ENCODE measurements around the gene ZWILCH. TPM values are rescaled to one million over a fixed set of nuclear protein-coding genes. Genes with fewer than 3 reads are reported as not detected.

The ZWILCH gene
- polyA plus RNA-seq, 1 experiment: 18.1 TPM

- no peak for DNase-seq (ENCODE audit: low read depth, low spot score)
- no peaks in the 10 kb centered on the region for H3K9me3 ChIP-seq (ENCODE audit: control insufficient read depth, insufficient read depth, low read length)
- ChIA-PET CTCF (interaction anchor here (0.8 to 2.1 kb wide), 2 partner anchors 17 to 23 kb away, joined by 3 to 14 read pairs; partner anchors contain the start of gene SNAPC5), POLR2A (no interaction called here)
- TF ChIP-seq CTCF (IDR thresholded peaks at IDR 0.05; ENCODE audit: low read depth, low read length): no peak
- no peak overlapping the region for H3K4me3 ChIP-seq (ENCODE audit: low read depth, low read length)
- no peaks in the 10 kb centered on the region for H3K27me3 ChIP-seq (ENCODE audit: control insufficient read depth, insufficient read depth, low read length)
- H3K27ac ChIP-seq (ENCODE audit: low read depth, low read length): no peak overlapping the region
Measured at GRCh38 chr15:66474963-66475362, 30.2 kb upstream of the ZWILCH start.

GRCh38 chr15:66476535-66476934, 28.6 kb upstream of the ZWILCH start:
- H3K27ac ChIP-seq (ENCODE audit: low read depth, low read length): no peak overlapping the region
- H3K4me3 ChIP-seq (ENCODE audit: low read depth, low read length): no peak overlapping the region
- no peak for TF ChIP-seq CTCF (IDR thresholded peaks at IDR 0.05; ENCODE audit: low read depth, low read length)
- CTCF ChIA-PET: no interaction called here
- no peak for DNase-seq (ENCODE audit: low read depth, low spot score)
- H3K27me3 ChIP-seq (ENCODE audit: control insufficient read depth, insufficient read depth, low read length): no peaks in the 10 kb centered on the region
- POLR2A ChIA-PET: no interaction called here
- no peaks in the 10 kb centered on the region for H3K9me3 ChIP-seq (ENCODE audit: control insufficient read depth, insufficient read depth, low read length)

GRCh38 chr15:66477011-66477410, 28.1 kb upstream of the ZWILCH start:
- DNase-seq (ENCODE audit: low read depth, low spot score): no peak
- TF ChIP-seq CTCF (IDR thresholded peaks at IDR 0.05; ENCODE audit: low read depth, low read length): no peak
- Histone ChIP-seq H3K9me3 (ENCODE audit: control insufficient read depth, insufficient read depth, low read length) (no peaks in the 10 kb centered on the region), H3K27me3 (ENCODE audit: control insufficient read depth, insufficient read depth, low read length) (no peaks in the 10 kb centered on the region), H3K4me3 (ENCODE audit: low read depth, low read length) (no peak overlapping the region), H3K27ac (ENCODE audit: low read depth, low read length) (no peak overlapping the region)
- CTCF ChIA-PET: no interaction called here
- POLR2A ChIA-PET: no interaction called here

- no peak for DNase-seq (ENCODE audit: low read depth, low spot score)
- Histone ChIP-seq H3K27me3 (ENCODE audit: control insufficient read depth, insufficient read depth, low read length) (no peaks in the 10 kb centered on the region), H3K4me3 (ENCODE audit: low read depth, low read length) (no peak overlapping the region), H3K9me3 (ENCODE audit: control insufficient read depth, insufficient read depth, low read length) (no peaks in the 10 kb centered on the region), H3K27ac (ENCODE audit: low read depth, low read length) (no peak overlapping the region)
- CTCF ChIA-PET: no interaction called here
- TF ChIP-seq CTCF (IDR thresholded peaks at IDR 0.05; ENCODE audit: low read depth, low read length): no peak
- POLR2A ChIA-PET: no interaction called here
Measured at GRCh38 chr15:66480267-66480666, 24.9 kb upstream of the ZWILCH start.

DNA sequence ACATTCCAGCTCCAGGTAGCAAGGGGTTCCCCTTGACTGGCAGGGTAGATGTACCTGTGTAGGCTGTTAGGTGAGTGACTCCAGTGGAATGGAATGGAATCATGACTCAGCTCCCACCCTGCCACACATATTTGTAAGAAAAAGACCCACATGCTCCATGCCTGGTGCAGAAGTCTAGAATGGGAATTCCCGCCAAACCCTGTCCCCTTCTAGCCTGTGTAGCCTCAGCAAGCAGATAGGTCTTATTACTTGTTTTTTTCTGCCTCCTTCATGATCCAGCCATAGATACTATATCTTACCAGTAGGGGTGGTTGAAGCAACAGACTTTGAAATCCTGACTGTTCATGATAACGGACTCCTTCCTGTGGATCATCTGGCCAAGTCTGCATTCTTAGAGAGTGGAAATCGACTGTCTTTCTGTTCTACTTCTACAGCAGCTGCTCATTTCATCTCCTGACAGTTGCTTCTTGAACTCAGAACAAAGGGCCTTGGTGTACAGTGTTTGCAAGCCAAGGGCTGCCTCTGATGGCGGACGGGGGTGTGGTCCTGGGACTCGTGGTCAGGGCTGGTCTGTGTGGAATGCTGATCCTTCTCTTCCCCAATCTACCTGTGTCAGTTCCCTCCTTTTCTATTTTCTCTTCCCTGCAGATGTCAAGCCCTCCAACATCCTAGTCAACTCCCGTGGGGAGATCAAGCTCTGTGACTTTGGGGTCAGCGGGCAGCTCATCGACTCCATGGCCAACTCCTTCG, 23.8 kb upstream of the ZWILCH start:
- DNase-seq (ENCODE audit: low read depth, low spot score): no peak
- H3K27me3 ChIP-seq (ENCODE audit: control insufficient read depth, insufficient read depth, low read length): no peaks in the 10 kb centered on the region
- ChIA-PET CTCF (no interaction called here), POLR2A (interaction anchor here (0.6 kb wide), 1 partner anchor 37 kb away, joined by 6 read pairs; no protein-coding TSS in a partner anchor)
- H3K4me3 ChIP-seq (ENCODE audit: low read depth, low read length): no peak overlapping the region
- H3K27ac ChIP-seq (ENCODE audit: low read depth, low read length): no peak overlapping the region
- H3K9me3 ChIP-seq (ENCODE audit: control insufficient read depth, insufficient read depth, low read length): no peaks in the 10 kb centered on the region
- no peak for TF ChIP-seq CTCF (IDR thresholded peaks at IDR 0.05; ENCODE audit: low read depth, low read length)
